GM23338 (cell line): ENCODE measurements around the gene PCBP4.

Experiments used
- CTCF ChIP-seq, 2 experiments: fragments of 200-600 bp in 1 of 2; sonication (generic) in 1 of 2; conservative IDR thresholded peaks; 2 replicates each; pipeline versions ENCODE4 v1.5.1 to v1.6.1; 2016 to 2017; ENCODE audit warnings: antibody characterized with exemption in 2 of 2, low read depth in 2 of 2, mild to moderate bottlenecking in 2 of 2, moderate library complexity in 1 of 2
- EZH2 ChIP-seq: fragments of 200-600 bp; sonication (generic); IDR thresholded peaks from one replicate; pipeline ENCODE4 v1.8.0; 2017; ENCODE audit warnings: antibody characterized with exemption, mild to moderate bottlenecking, low read depth; ENCODE audit not compliant: unreplicated experiment
- EZH2phosphoT487 ChIP-seq: fragments of 200-600 bp; sonication (generic); IDR thresholded peaks from one replicate; pipeline ENCODE4 v1.8.1; 2018; ENCODE audit warnings: antibody characterized with exemption; ENCODE audit not compliant: unreplicated experiment
- ZNF331 ChIP-seq: fragments of 250-450 bp; sonication (Bioruptor Pico); IDR thresholded peaks from 2 replicates; pipeline ENCODE4 v1.5.0; 2020; ENCODE audit warnings: low read depth, mild to moderate bottlenecking, moderate library complexity

GRCh38 chr3:51960386-51960785 is 6.9 kb downstream of the PCBP4 start:
- TF ChIP-seq CTCF (conservative IDR thresholded peaks at IDR 0.05; ENCODE audit: low read depth in 2 of 2) (no peak), ZNF331 (CRISPR knock-in tag) (no peak), EZH2 (no peak), EZH2phosphoT487 (no peak)
